HS-5 (cell line): Measurements from ENCODE around the gene NEU2.

Experiments
- DNase-seq: peaks from one replicate; pipeline ENCODE4 v3.0.0-alpha.2; 2012; ENCODE audit warnings: low read depth

NEU2 gene

DNA sequence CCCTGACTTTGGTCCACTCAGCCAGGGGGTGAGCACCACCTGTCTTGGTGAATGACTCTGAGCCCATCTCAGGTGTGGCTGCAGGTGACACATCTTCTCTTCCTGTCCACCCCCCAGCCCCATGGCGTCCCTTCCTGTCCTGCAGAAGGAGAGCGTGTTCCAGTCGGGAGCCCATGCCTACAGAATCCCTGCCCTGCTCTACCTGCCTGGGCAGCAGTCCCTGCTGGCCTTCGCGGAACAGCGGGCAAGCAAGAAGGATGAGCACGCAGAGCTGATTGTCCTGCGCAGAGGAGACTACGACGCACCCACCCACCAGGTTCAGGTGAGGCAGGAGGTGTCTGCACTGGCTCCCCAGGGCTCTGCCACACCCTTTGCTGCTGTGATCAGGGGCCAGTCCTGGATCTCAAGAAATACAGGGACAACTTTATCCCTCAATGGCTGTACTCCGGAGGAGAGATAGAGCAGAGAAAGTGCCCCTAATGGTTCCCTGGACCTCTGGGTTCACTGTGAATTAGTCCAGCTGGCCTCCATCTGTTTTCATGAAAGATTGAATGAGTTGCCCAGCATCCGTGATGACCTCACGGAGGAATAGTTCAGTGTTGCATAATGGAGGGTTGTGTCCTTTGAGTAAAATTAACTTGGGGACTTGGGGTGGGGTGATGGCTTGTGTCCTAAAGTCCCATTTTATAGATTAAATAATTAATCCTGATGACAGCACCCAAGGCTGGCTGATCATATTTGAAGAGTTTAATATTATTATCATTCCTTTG lies at the start of gene NEU2:
Gene NEU2 (plus strand): TSS at position 122 of the 770 bp plus-strand sequence. CDS start 0 bp downstream, at position 122.
- DNase-seq = no peak

DNA sequence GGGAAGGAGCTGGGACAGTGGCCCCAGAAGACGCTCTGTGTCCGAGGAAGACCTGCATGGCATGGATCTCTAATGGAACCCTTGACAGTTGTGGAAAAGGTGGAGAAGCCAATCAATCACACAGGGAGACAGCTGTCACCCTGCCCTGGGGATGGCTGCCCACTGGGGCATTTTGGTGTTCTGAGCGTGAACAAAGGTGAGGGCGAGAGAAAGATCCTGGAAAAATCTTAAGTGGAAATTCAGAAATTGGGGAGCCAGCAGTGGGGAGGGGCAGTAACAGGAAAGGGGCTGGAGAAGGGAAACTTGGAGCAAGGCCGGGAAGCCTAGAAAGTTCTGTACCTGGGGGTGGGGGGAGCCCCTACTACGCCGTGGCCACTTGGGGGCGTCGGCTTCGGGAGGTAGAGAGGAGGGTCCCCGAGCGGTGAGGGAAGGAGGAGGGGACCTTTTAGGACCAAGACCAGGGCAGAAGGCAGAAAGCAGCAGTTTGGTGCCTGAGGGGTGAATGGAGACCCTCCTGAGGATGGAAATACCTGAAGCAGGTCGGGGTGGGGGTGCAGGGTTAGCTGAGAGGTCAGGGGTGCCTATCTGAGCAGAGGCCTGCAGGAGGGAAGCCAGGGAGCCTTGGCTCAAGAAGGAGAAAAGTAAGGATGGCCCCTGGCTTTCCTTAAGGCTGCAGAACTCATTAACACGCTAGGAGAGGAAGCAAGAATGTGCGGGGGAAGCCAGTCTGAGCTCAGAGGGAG lies 49.4 kb upstream of the NEU2 start:
- no peak for DNase-seq

GRCh38 chr2:232983669-232984140 lies 48.8 kb upstream of the NEU2 start:
- DNase-seq = no peak

- no peak for DNase-seq
These were observed 47.8 kb upstream of the NEU2 start for GRCh38 chr2:232984451-232985207.

DNA sequence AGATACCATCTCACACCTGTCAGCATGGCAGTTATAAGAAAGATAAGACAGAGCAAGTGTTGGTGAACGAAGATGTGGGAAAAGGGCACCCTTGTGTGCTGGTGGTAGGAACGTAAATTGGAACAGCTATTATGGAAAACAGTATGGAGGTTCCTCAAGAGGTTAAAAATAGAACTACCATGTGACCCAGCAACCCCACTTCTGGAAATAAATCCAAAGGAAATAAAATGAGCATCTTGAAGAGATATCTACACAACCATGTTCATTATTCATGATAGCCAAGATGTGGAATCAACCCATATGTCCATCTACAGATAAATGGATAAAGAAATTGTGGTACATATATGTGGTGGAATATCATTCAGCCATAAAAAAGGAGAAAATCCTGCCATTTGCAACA lies 46.3 kb upstream of the NEU2 start:
- DNase-seq = no peak

GRCh38 chr2:232993231-232993821 lies 39.1 kb upstream of the NEU2 start:
- no peak for DNase-seq

- DNase-seq = no peak
These were observed 38.0 kb upstream of the NEU2 start for GRCh38 chr2:232994446-232994845.

GRCh38 chr2:232997749-232998665 lies 34.5 kb upstream of the NEU2 start:
- DNase-seq = no peak

GRCh38 chr2:232998666-232998985 lies 33.8 kb upstream of the NEU2 start:
- no peak for DNase-seq

GRCh38 chr2:232999354-232999753 lies 33.1 kb upstream of the NEU2 start:
- DNase-seq = no peak

DNA sequence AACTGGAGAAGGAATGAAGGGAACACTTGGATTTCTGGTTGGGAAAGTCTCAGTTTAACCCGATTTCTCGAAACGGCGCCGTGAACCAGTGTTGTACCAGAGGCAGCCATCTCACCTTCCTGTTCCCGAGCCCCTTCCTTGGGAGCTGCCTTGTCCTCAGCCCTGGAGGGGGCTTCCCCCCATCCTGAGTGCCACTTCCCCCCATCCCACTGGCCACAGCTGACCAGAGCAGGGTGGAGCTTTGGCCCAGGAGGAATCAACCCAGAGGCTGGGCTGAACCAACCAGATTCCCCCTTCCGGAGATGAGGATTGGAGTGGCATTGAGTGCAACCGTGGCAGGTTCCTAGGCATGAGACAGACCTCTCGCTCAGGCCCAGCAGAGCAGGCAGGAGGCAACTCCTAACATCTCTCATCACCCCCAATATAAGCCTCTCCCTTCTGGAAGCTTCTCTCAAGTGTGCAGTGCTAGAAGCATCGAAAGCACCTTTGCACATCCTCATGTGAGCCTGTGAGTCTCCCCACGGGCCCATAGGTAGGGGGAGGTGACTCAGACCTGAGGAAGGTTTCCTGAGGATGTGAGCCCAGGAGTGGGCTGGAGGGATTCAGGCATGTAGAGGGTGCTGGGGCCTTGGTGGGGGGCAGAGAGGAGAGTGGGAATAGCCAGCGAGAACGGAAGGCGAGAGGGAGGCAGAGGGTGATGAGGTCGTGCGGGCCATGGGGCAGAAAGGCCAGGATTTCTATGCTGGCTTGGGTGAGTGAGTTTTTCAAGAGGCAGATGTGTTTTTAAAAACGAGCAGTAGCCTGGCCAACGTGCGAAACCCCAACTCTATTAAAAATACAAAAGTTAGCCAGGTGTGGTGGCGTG lies 31.4 kb upstream of the NEU2 start:
- no peak for DNase-seq

- no peak for DNase-seq
These were observed 29.4 kb upstream of the NEU2 start for GRCh38 chr2:233002829-233003657.

DNA sequence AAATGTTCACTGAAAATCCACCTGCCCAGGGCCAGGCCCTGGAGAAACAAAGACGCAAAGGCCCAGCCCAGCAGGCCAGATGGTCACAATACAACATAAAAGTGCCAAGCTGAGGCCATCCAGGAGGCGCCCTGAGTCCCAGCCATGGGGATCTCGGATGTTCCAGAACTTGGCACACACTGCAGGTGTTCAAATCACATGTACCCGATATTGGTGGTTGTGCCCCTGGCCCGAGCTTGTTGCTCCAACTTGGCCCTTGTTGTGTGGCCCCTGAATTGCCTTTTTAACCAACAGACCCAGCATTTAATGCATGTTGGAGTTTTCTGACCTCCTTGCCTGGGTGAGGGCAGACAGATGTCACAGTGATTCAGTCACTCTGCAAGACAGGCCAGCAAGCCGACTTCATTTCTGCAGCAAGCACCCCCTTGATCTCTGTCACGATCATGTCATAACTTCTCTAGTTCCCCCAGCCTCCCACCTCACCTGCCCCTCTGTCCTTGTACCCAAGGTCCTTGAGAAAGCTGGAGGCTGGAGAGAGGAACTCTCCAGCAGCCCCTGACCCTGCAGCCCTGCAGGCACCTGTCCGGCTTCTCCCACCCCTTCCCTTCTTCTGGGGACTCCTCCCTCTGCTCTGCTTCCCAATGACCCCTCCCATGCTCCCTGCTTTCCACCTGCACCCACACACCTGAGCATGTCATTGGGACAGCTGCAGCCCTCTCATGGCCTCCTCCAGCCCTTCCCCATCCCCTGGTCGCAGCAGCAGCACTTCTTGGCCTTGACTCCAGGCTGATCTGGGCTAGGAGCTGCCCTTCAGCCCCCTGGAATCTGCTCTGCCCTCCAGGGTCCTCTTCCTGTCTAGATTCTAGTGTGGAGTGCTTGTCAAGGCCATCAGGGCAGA lies 28.6 kb upstream of the NEU2 start:
- DNase-seq = no peak

DNA sequence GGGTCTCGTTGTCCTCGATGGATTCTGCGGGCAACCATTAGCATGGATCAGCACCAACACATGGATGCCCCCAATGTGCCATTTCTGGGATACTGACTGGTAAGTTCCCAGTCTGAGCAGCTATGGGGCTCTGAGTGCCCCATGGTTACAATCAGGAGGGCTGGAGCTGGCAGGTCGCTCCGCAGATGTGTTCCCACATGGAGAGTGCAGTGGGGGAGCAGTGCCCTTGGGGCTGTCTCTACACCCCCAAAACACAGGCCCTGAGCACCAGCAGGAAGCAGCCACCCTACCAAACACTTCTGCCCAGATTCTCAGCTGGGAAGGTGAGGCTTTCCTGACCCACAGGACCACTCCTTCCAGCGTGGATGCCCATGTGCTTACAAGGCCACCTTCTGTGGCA lies 27.4 kb upstream of the NEU2 start:
- DNase-seq = no peak

DNA sequence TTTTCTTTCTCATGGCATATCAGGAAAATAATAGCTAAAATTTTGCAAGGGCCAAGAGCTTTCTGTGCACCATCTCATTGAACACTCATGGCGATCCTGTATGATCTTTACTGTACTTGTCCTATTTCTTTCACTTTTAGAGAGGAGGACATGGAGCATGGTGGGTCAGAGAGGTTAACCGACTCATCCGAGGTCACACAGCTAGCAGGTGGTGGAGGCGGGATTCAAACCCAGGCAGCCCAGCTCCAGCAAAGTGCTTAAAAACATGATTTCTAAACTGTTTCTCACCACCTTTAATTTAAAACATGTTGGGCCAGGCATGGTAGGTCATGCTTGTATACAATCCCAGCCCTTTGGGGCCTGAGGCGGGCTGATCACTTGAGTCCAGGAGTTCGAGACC lies 25.8 kb upstream of the NEU2 start:
- DNase-seq = no peak

DNA sequence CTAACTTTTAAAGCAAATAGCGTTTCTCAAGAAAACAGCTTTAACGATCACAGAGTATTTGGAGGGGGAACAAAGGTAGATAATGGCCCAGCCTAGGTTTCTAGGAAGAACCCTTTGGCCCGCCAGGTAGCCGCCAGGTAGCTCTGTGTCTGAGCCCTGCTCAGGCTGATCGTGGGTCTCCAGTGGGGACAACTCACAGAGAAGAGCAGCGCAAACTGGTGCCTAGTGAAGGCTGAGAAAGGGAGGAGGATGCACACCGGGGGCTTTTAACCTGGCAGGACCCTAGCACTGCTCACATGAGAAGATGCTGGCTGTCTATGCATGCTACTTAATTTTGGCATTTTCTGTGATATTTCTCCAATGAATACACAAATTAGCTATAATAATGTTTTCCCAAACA lies 25.2 kb upstream of the NEU2 start:
- DNase-seq = no peak

- DNase-seq = no peak
These were observed 24.7 kb upstream of the NEU2 start for GRCh38 chr2:233007739-233008138.

GRCh38 chr2:233009661-233010060 lies 22.8 kb upstream of the NEU2 start:
- DNase-seq = no peak
